Neural crest cell (in vitro differentiated cells): ENCODE measurements around the gene APBB2. TPM values are rescaled to one million over a fixed set of nuclear protein-coding genes. Genes with fewer than 3 reads are reported as not detected.
"Not testable (repeated sequence)": the region's sequence is repeated elsewhere in the genome, so short reads cannot be mapped to it uniquely, and the experiment has no call there.

Source experiments
- DNase-seq: peaks from one replicate; pipeline ENCODE4 v3.0.0; 2021; ENCODE audit warnings: low read depth, mixed read lengths, low spot score
- H3K27ac Mint-ChIP-seq: one replicate; pipeline ENCODE4 v1.8.0; 2021; ENCODE audit warnings: mild to moderate bottlenecking, mixed read lengths; ENCODE audit not compliant: unreplicated experiment
- H3K27me3 Mint-ChIP-seq: 2 replicates; pipeline ENCODE4 v1.8.0; 2021; ENCODE audit warnings: low read depth, mild to moderate bottlenecking, mixed read lengths
- H3K36me3 Mint-ChIP-seq: 2 replicates; pipeline ENCODE4 v1.8.0; 2021; ENCODE audit warnings: low read depth, mild to moderate bottlenecking, mixed read lengths
- H3K4me1 Mint-ChIP-seq: 2 replicates; pipeline ENCODE4 v1.8.0; 2021; ENCODE audit warnings: mixed read lengths
- H3K4me3 Mint-ChIP-seq: one replicate; pipeline ENCODE4 v1.8.0; 2021; ENCODE audit warnings: mild to moderate bottlenecking, mixed read lengths
- H3K9me3 Mint-ChIP-seq: 2 replicates; pipeline ENCODE4 v1.8.0; 2021; ENCODE audit warnings: mixed read lengths
- CTCF ChIP-seq: fragments of 200-600 bp; sonication (generic); conservative IDR thresholded peaks from 2 replicates; pipeline ENCODE4 v1.5.0; 2021; ENCODE audit warnings: antibody characterized with exemption, mild to moderate bottlenecking
- total RNA-seq: library from RNA; stranded (reverse); gene quantifications from 2 replicates; pipeline ENCODE4 v1.2.1, GENCODE V29; 2021

APBB2 gene
- total RNA-seq, 1 donor from 2014 or later: 68.5 TPM

- DNase-seq: no peak
- Mint-ChIP-seq H3K27me3 (no peaks in the 10 kb centered on the region), H3K9me3 (no peaks in the 10 kb centered on the region), H3K4me1 (peaks cover 6% of the 10 kb centered on the region), H3K36me3 (no peaks in the 10 kb centered on the region), H3K27ac (no peak overlapping the region), H3K4me3 (no peak overlapping the region)
- TF ChIP-seq CTCF: no peak
Measured at GRCh38 chr4:40924793-40925117, 289.6 kb downstream of the APBB2 start.

- TF ChIP-seq CTCF: peak; percentile 84
- no peaks in the 10 kb centered on the region for H3K9me3 Mint-ChIP-seq
- H3K36me3 Mint-ChIP-seq: no peaks in the 10 kb centered on the region
- no peak overlapping the region for H3K4me3 Mint-ChIP-seq
- peak; percentile 75 for DNase-seq
- H3K4me1 Mint-ChIP-seq: peaks cover 6% of the 10 kb centered on the region
- no peaks in the 10 kb centered on the region for H3K27me3 Mint-ChIP-seq
- no peak overlapping the region for H3K27ac Mint-ChIP-seq
Measured at GRCh38 chr4:40924096-40924792, 290.1 kb downstream of the APBB2 start.

GRCh38 chr4:40923316-40924095, 290.8 kb downstream of the APBB2 start:
- Mint-ChIP-seq H3K27ac (no peak overlapping the region), H3K27me3 (no peaks in the 10 kb centered on the region), H3K4me1 (peaks cover 6% of the 10 kb centered on the region), H3K36me3 (no peaks in the 10 kb centered on the region), H3K4me3 (no peak overlapping the region), H3K9me3 (no peaks in the 10 kb centered on the region)
- no peak for DNase-seq
- no peak for TF ChIP-seq CTCF

GRCh38 chr4:40919976-40920375, 294.4 kb downstream of the APBB2 start:
- DNase-seq, H3K27me3 Mint-ChIP-seq, H3K27ac Mint-ChIP-seq, H3K9me3 Mint-ChIP-seq, H3K4me3 Mint-ChIP-seq, H3K4me1 Mint-ChIP-seq, H3K36me3 Mint-ChIP-seq: not testable (repeated sequence)

- H3K36me3 Mint-ChIP-seq: peaks cover 4% of the 10 kb centered on the region
- no peak for DNase-seq
- H3K9me3 Mint-ChIP-seq: no peaks in the 10 kb centered on the region
- TF ChIP-seq CTCF: no peak
- no peaks in the 10 kb centered on the region for H3K4me1 Mint-ChIP-seq
- no peaks in the 10 kb centered on the region for H3K27me3 Mint-ChIP-seq
- H3K27ac Mint-ChIP-seq: no peak overlapping the region
- H3K4me3 Mint-ChIP-seq: no peak overlapping the region
Measured at GRCh38 chr4:40918330-40918729, 296.0 kb downstream of the APBB2 start.

- Mint-ChIP-seq H3K9me3 (no peaks in the 10 kb centered on the region), H3K4me3 (no peak overlapping the region), H3K36me3 (peaks cover 4% of the 10 kb centered on the region), H3K4me1 (no peaks in the 10 kb centered on the region), H3K27me3 (no peaks in the 10 kb centered on the region), H3K27ac (no peak overlapping the region)
- DNase-seq: peak; percentile 14
- peak; percentile 40 for TF ChIP-seq CTCF
Measured at GRCh38 chr4:40916880-40917279, 297.5 kb downstream of the APBB2 start.
